ENCODE measurements around the gene ARRDC1.
"Not testable (repeated sequence)": the region's sequence is repeated elsewhere in the genome, so short reads cannot be mapped to it uniquely, and the experiment has no call there.

Gene ARRDC1

GRCh38 chr9:137613738-137614523 lies 8.4 kb downstream of the ARRDC1 start:
- no peak for DNase-seq

DNA sequence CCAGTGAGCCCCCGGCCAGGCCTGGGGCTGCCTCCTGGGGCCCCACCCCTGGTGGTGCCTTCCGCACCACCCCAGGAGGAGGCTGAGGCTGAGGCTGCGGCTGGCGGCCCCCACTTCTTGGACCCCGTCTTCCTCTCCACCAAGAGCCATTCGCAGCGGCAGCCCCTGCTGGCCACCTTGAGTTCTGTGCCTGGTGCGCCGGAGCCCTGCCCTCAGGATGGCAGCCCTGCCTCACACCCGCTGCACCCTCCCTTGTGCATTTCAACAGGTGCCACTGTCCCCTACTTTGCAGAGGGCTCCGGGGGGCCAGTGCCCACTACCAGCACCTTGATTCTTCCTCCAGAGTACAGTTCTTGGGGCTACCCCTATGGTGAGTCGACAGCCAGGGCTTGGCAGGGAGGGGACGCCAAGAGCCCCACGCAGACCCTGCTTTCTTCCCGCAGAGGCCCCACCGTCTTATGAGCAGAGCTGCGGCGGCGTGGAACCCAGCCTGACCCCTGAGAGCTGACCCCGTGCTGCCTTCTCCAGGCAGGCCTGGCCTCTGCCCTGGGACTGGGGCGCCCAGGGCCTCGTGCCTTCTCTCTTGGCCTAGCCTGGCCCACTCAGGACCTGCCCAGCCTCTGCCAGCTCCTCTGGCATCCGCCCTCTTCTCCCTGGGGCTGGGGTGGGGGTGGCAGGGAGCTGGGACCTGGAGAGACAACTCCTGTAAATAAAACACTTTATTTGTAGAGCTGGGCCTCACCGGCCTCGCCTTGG lies 9.3 kb downstream of the ARRDC1 start:
- DNase-seq = no peak

DNA sequence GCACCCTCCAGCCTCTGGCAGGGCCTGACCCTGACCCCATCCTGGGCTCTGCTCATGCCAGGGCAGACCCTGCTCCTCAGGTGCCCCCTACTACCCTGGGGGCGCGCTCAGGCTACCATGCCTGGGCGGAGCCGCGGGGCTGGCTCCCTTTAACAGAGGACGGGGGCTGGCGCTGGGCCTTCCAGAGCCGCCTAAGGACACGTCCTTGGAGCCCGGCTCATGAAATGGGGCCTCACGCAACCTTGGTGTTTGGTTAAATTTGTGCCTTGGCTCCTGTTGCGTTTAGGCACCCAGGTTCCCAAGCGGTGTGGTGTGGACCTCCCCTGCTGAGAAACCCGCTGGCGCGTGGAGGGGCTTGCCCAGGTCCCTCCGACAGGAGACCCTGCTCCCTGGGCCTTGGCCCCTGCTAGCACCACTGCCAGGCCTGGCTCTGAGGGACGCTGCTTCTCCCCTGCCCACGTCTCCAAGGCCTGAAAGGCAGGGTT lies 9.9 kb downstream of the ARRDC1 start:
- DNase-seq = no peak

DNA sequence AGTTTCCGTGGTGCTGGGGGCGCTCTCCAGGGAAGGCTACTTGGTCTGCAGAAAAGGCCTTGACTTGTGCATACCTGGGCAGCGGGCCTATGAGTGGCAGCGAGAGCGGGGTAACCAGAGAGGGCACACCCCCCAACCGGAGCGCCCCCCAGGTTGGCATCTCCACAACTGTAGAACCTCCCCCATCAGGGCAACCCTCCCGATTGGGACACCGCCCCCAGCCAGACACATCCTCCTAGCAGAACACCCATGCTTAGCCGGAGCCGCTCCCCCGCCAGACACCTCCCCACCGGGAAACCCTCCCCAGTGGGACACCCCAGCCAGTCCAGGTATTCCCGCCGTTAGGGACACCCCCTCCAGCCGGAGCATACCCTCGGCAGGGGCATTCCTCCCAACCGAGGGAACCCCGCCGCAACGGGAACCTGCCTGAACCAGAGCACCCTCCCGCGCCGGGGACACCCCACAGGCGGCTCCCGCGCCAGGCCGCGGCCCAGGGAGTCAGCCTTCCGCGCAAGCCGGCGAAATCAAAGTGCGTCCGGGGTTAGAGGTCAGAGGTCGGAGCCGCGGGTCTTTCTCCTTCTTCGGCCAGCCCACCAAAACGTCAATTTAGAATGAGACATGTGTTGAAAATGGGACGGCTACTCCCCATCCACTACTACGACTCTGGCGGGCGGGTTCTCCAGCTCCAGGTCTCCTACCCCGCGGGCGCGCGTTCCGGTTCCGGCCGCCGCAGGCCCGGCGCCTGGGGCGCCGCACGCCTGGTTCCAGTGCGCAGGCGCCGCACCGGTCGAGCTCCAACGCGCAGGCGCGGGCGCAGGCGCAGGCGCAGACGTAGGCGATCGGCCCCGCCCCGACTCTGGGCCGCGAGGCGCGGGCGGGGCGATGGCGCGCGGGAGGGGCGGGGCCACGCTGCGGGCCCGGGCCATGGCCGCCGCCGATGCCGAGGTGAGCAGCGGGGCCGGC lies 12.9 kb downstream of the ARRDC1 start, which contains the start of gene EHMT1:
TSS of gene EHMT1 (plus strand) at position 901 of the 963 bp plus-strand sequence. CDS start at position 925, 24 bp downstream.
- peak in 12 of 14 donors; percentile 75 to 94 (median 83) for DNase-seq

- no peak for DNase-seq
Observed at GRCh38 chr9:137619240-137620047, 14.0 kb downstream of the ARRDC1 start.

DNA sequence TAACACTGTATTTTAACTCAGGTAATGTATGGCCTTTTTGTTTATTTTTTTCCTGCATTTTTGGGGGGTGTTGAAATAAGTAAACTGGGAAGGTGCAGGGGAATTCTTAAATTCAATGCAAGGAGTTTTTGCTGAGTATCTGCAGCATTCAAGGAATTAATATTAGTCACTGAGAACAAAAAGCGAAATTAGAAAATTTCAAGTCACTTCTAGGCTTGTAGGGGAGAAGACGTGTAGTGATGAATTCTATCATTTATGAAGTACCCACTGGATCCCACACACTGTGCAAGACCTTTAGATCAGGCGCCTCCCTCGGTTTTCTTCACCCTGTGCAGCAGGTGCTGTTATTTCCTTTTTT lies 14.5 kb downstream of the ARRDC1 start:
- DNase-seq = no peak

DNA sequence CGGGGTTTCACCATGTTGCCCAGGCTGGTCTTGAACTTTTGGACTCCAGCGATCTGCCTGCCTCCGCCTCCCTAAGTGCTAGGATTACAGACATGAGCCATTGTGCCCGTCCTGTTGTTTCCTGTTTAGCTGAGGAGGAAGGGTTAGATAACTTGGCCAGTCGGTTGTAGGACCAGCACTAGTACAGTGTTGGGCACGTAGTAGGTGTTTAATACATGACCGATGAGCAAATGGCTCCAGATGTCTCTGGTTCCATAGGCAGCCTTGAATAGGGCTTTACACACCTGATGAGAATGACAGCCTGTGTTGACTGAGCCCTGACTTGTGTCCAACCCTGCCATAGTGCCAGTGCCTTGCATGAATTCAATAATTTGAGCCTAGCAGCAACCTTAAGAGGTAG lies 15.1 kb downstream of the ARRDC1 start:
- DNase-seq = no peak

DNA sequence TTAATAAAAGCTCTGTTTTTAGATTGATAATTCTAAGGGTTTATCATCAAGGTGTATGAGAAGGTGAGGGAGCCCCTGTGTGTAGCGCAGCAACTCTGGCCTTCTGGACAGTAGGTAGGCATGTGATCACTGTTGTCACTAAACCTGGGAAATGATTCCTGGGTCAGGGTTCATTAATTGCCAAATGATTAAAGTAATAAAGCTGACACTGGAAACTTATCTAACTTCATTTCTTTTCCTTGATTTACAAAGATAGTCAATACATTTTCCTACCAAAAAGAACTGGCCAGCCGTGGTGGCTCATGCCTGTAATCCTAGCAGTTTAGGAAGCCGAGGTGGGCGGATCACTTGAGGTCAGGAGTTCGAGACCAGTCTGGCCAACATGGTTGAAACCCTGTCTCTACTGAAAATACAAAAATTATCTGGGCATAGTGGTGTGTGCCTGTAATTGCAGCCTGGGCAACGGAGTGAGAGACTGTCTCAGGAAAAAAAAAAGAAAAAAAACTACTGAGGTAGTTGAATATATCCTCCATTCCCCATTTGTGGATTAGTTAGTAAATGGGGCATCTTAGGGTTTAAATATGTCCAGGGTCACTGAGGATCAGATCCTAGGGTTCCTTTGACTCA lies 15.8 kb downstream of the ARRDC1 start:
- DNase-seq = no peak

DNA sequence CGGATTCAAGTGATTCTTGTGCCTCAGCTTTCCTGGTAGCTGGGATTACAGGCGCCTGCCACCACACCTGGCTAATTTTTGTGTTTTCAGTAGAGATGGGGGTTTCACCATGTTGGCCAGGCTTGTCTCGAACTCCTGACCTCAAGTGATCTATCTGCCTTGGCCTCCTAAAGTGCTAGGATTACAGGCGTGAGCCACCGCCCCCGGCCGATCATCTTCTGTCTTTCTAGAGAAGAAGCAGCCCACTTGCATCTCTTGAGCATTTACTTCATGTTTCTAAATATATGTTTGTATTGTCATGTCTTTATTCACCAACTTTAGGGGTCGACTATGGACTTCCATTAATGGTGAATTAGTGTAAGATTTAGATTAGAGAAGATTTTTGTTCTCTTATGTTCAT lies 16.7 kb downstream of the ARRDC1 start:
- DNase-seq = not testable (repeated sequence)

GRCh38 chr9:137626464-137626863 lies 21.0 kb downstream of the ARRDC1 start:
- no peak for DNase-seq

DNA sequence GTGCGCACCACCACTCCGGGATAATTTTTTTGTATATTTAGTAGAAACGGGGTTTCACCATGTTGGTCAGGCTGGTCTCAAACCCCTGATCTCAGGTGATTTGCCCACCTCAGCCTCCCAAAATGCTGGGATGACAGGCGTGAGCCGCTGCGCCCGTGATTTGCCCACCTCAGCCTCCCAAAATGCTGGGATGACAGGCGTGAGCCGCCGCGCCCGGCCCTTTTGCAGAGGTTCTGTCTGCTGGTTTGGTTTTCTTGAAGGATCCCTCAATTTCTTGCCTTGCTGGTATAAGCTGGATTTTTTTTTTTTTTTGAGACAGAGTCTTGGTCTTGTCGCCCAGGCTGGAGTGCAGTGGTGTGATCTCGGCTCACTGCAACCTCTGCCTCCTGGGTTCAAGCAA lies 21.9 kb downstream of the ARRDC1 start:
- DNase-seq = not testable (repeated sequence)

- no peak for DNase-seq
Observed at GRCh38 chr9:137630126-137630525, 24.6 kb downstream of the ARRDC1 start.

- no peak for DNase-seq
Observed at GRCh38 chr9:137630679-137631078, 25.2 kb downstream of the ARRDC1 start.

- no peak for DNase-seq
Observed at GRCh38 chr9:137631345-137632229, 26.1 kb downstream of the ARRDC1 start.

- no peak for DNase-seq
Observed at GRCh38 chr9:137632230-137633161, 27.0 kb downstream of the ARRDC1 start.

DNA sequence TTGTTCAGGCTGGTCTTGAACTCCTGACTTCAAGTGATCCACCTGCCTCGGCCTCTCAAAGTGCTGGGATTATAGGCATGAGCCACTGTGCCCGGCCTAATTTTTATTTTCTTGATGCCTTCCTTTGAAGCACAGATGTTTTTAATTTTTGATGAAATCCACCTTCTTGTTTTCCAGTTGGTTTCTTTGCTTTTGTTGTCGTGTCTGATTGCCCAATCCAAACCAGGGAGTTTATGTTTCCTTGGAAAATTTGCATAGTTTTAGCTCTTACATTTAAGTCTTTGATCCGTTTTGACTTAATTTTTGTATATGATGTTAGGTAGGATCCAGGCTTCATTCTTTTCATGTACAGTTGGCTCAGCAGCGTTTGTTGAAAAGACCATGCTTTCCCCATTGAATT lies 28.5 kb downstream of the ARRDC1 start:
- no peak for DNase-seq

GRCh38 chr9:137638680-137639079 lies 33.2 kb downstream of the ARRDC1 start:
- no peak for DNase-seq

GRCh38 chr9:137639303-137640051 lies 34.0 kb downstream of the ARRDC1 start:
- DNase-seq = no peak

All from C1 segment of cervical spinal cord (tissue), 14 donors.